OCI-LY1 (cell line): ENCODE data around the gene ZBTB47.

Experiments used
- CTCF ChIP-seq: fragments of 200-600 bp; sonication (generic), shearing (Covaris generic); IDR thresholded peaks from 2 replicates; pipeline ENCODE4 v1.5.1; 2017; ENCODE audit warnings: mild to moderate bottlenecking, antibody characterized with exemption, low read length, moderate library complexity, mixed read lengths
- EZH2 ChIP-seq: fragments of 200-600 bp; sonication (generic), shearing (Covaris generic); IDR thresholded peaks from 2 replicates; pipeline ENCODE4 v1.8.0; 2017; ENCODE audit warnings: borderline replicate concordance, mixed run types, mild to moderate bottlenecking, antibody characterized with exemption, low read length, moderate library complexity, mixed read lengths

GRCh38 chr3:42651248-42652091 is 2.0 kb upstream of the ZBTB47 start:
- TF ChIP-seq CTCF (no peak), EZH2 (no peak)
